Putamen (tissue), 1 donor: ENCODE measurements around the gene SND1.

ENCODE experiments used
- DNase-seq: peaks from one replicate; pipeline ENCODE4 v3.0.0-alpha.2; 2016; ENCODE audit warnings: low spot score

SND1 gene

GRCh38 chr7:127802845-127803244, 150.9 kb downstream of the SND1 start:
- no peak for DNase-seq

DNA sequence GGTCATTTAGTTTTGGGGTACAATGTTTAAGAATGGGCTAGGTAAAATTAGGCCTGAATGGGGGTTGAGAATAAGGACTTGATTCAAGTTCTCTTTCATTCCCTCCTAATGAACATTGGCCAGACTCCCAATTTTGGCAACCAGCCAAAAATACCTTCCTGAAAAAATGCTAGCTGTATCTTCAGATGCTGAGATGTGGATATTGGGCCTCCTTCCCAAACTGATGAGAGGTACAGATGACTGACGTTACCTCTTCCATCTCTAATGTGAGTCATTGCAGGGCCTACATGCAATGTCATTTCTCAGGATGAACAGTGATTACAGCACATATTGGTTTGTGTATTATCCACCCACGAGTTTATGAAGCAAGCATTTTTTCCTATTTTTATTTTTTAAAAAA, 151.6 kb downstream of the SND1 start:
- DNase-seq: no peak

DNA sequence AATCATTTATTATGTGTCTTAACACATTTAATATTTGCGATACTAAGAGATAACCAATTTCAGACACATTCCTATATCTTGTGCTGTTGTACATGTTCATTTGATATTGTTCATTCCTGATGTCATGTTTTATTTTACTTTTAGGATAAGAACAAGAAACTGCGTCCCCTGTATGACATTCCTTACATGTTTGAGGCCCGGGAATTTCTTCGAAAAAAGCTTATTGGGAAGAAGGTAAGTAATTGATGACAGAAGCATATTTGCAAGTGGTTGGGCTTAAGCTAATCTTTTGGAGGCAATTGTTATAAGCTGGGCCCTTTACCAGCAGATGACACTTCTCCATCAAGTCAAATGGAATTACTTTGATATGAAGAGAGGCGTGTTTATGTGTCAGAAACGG, 155.3 kb downstream of the SND1 start:
- no peak for DNase-seq

- no peak for DNase-seq
These were observed 155.8 kb downstream of the SND1 start for GRCh38 chr7:127807829-127808228.

DNA sequence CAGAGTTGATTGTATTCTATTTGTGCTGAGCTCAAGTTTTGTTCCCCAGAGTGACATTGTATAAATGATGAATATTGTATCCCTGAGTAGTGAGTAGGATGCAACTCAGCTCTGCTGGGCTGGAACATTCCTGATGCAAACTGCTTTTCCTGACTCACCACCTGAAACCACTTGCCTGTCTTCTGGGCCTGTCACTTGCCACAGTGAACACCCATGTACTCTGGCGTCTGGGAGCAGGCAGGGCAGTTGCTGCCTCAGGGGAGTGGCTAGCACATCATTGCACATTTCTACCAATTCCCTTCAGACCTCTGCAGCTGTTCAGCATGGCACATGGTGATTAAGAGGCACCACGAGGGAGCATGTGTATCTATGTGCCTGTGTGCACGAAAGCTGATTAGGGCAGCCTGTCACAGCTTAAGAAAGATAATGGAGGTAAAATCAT, 157.3 kb downstream of the SND1 start:
- DNase-seq: peak; percentile 31

DNA sequence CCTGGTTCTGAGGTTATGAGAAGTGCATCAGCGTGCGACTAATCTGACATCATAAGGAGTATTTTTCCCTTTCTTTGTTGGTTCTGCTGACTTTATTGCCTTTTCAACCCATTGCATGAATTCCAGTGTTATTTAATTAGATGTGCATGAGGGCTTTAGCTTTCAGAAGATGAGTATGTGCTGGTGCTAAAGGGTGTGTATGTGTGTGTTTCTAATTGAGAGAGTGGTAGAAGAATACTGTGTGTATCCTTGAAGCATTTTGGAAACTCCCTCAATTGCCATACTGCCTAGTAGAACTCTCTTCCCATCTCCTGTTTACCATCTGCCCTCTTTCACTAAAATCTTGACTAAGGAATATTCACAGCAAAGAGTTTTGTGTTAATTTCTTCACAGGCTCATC, 158.1 kb downstream of the SND1 start:
- no peak for DNase-seq

- DNase-seq: no peak
These were observed 159.0 kb downstream of the SND1 start for GRCh38 chr7:127810696-127811660.

DNA sequence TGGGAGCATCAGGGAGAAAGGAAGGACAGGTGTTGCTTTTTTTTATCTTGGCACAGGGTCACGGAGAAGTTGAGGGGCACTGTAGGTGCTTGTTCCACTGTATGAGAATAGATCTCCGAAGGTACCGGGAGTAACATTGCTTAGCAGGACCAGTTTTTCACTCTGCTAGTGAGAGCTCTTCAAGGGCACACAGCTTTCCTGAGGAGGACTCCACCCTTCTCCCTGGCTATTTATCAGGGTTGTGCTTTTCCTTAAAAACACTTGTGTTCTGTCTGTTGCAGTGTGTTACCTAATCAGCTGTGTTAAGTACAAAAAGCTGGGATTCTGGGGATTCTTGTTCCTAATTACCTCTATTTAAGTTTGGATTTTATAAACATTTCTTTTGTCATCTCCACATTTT, 160.5 kb downstream of the SND1 start:
- DNase-seq: no peak

DNA sequence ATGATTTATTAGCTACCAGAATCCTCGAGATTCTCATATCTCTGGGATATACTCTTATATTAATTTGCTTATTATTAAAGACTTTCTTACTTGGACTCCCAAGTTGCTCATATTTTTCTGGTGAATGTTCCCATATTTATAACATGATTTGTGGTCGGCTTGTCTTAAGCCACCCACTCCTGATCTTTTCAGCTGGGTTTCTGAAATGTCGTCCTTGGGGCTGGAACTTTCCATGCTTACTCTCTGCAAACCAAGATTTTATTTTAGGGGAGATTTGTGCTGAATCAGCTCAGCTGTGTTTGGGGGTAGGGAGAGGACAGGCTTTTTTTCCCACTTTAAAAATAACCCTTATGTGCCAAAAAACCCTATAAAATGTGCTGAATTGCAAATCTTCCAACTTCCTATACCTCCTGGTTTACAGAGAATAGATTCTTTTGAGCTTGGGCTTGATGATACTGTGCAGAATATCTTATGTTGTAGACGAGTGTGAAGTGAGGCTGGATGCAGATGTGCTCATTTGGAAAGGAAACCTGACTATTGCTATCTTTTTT, 162.1 kb downstream of the SND1 start:
- no peak for DNase-seq

- no peak for DNase-seq
These were observed 163.7 kb downstream of the SND1 start for GRCh38 chr7:127815631-127816145.

DNA sequence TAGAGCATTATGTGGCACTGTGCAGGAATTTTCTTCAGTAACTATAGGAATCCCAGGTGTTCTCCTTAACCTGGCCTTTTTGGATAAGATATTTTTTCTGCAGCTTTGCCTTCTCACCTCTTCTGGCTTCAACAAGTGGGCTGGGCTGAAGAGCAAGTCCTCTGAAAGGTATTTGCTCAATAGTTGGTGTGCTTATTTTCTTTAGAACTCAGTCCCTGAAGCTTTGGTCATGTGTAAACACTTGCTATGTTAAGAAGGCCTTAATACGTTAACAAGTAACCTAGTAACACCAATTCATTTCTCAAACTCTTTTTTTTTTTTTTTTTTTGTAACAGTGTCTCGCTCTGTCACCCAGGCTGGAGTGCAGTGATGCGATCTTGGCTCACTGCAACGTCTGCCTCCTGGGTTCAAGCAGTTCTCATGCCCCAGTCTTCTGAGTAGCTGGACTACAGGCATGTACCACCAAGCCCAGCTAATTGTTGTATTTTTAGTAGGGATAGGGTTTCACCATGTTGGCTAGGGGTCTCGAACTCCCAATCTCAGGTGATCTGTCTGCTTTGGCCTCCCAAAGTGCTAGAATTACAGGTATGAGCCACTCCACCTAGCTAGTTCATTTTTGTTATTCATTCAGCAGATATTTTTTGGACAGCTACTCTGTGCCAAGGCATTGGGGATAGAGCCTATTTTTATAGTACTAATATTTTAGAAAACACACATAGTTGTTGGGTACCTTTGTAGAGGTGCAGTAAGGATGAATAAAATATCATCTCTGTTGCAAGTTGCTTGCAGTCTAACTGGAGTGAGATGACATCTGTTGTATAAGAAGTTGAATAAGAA, 164.6 kb downstream of the SND1 start:
- DNase-seq: no peak

- DNase-seq: no peak
These were observed 165.5 kb downstream of the SND1 start for GRCh38 chr7:127817466-127817865.

DNA sequence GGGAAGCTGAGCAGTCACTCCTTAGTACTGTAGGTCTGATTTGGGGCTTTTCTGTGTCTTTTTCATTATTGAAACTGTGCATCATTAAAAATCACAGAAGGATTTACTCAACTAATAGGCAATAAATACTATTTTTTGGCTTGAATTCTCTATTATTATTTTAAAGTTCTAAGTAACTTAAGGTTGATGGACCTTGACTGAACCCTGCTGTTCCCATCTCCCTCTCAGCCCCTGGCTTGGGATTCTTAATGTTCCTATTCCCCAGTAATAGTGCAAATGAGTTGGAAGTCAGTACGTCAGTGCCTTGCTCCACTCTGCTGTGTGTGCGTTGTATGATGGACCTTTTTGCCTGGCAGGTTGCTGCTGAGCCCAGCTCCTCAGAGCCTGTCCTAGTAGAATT, 166.3 kb downstream of the SND1 start:
- no peak for DNase-seq

DNA sequence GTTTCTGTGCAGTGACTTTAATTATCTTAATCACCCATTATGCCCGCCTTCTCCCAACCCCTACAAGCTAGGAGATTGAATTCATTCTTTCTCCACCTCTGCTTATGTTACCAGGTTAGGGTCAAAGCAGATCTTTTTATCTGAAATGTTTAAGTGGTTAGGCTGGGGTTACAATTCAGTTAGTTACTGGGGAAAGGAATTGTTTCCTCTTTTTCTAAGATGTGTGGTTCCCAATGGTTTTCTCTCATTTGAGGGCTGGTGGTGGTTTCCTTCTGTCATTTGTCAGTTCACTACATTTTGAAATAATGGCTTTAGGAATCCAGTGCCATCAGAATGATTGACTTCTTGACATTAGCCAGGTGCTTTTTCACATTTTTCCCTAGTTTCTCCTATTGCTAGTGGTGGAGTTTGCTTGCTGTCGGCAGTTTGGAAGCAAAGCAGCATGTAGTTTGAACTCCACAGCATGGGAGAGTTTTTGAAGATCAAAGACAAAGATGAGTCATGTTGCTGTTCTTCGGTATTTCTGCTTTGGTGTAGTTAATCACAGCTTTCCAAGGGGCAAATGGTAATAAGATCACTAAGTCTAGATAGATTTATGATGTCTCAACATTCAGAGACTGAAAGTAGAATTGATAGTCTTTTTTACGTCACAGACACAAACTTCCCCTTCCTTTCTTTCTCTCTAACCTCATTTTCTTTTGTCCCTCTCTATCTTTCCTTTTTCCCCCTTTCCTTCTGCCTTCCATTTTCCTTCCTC, 168.2 kb downstream of the SND1 start:
- no peak for DNase-seq

- no peak for DNase-seq
These were observed 168.7 kb downstream of the SND1 start for GRCh38 chr7:127820732-127821085.

DNA sequence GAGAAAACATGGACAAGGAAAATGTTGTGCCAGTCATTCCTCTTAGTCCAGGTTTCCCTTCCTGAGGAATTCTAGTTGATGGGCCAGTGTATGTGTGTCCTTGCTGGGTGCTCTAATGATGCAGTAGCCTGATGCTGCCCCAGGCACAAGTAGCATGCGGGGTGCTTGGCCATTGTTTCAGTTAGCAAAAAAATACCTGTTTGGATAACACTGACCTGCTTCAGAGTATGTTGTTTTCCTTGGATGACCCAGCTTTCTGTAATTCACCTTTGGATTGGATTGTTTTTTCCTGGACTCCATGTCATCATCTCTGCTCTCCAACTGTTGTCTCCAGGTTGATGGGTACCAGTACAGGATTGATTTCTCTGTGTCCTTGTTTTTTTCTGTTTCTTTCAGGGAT, 169.2 kb downstream of the SND1 start:
- no peak for DNase-seq

DNA sequence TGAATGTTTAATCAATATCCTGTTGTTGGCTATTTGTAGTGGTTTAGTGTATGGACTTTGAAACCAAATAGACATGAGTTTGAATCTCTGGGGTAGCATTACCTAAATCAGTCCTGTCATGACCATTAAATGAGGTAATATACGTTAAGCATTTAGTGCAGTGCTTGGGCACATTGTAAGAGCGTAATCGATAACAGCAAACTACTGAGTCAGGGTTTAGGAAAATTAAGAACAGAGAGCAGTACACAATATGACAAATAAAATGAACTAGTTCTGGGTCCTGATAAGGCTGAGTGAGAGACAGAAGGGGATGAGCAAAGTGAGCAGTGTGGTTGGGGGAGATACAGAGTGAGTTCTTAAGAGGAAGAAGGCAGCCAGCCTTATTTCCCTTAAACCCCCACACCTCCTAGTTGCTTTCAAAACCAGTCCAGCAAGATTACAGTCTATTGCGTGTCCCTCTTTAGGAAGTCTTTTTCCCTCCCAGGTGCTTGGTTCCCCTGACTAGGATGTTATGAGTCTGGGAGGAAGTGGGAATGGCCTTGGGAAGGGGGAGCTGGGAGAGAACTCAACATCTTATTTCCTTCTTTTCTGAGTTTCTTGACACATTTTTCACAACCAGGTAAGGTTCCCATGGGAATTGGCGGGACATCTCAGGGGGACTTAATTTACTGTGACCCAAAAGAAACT, 171.0 kb downstream of the SND1 start:
- DNase-seq: no peak

GRCh38 chr7:127824682-127825081, 172.7 kb downstream of the SND1 start:
- DNase-seq: no peak

GRCh38 chr7:127828843-127829500, 177.0 kb downstream of the SND1 start:
- no peak for DNase-seq
